ELF-1 (cell line): ENCODE measurements around the gene FARP2.
"Not testable (repeated sequence)": the region's sequence is repeated elsewhere in the genome, so short reads cannot be mapped to it uniquely, and the experiment has no call there.

ENCODE experiments used
- DNase-seq: peaks from one replicate; pipeline ENCODE4 v3.0.0-alpha.2; 2016; ENCODE audit warnings: low read depth, low spot score

Gene FARP2

GRCh38 chr2:241368643-241369042 is 12.6 kb downstream of the FARP2 start:
- DNase-seq = no peak

GRCh38 chr2:241372361-241372992 is 16.4 kb downstream of the FARP2 start:
- no peak for DNase-seq

- DNase-seq = no peak
Observed at GRCh38 chr2:241373446-241373845, 17.4 kb downstream of the FARP2 start.

GRCh38 chr2:241373906-241374305 is 17.8 kb downstream of the FARP2 start:
- DNase-seq = not testable (repeated sequence)

GRCh38 chr2:241375300-241375699 is 19.2 kb downstream of the FARP2 start:
- DNase-seq = no peak

- DNase-seq = no peak
Observed at GRCh38 chr2:241376808-241377207, 20.7 kb downstream of the FARP2 start.

GRCh38 chr2:241378816-241379215 is 22.7 kb downstream of the FARP2 start:
- no peak for DNase-seq

- DNase-seq = no peak
Observed at GRCh38 chr2:241379481-241380480, 23.7 kb downstream of the FARP2 start.

GRCh38 chr2:241381872-241382271 is 25.8 kb downstream of the FARP2 start:
- no peak for DNase-seq

- not testable (repeated sequence) for DNase-seq
Observed at GRCh38 chr2:241385450-241385849, 29.4 kb downstream of the FARP2 start.

- no peak for DNase-seq
Observed at GRCh38 chr2:241386519-241386918, 30.4 kb downstream of the FARP2 start.

GRCh38 chr2:241389697-241390096 is 33.6 kb downstream of the FARP2 start:
- DNase-seq = no peak

- DNase-seq = no peak
Observed at GRCh38 chr2:241390301-241391206, 34.5 kb downstream of the FARP2 start.

GRCh38 chr2:241391892-241392665 is 36.0 kb downstream of the FARP2 start:
- DNase-seq = peak; percentile 38

- not testable (repeated sequence) for DNase-seq
Observed at GRCh38 chr2:241392753-241393152, 36.7 kb downstream of the FARP2 start.

GRCh38 chr2:241393524-241394196 is 37.6 kb downstream of the FARP2 start:
- DNase-seq = no peak

GRCh38 chr2:241396809-241397208 is 40.7 kb downstream of the FARP2 start:
- DNase-seq = not testable (repeated sequence)

GRCh38 chr2:241399941-241400922 is 44.1 kb downstream of the FARP2 start:
- DNase-seq = no peak

GRCh38 chr2:241408849-241409248 is 52.8 kb downstream of the FARP2 start:
- no peak for DNase-seq
